Measurements from ENCODE around the gene FIBP. TPM values are rescaled to one million over a fixed set of nuclear protein-coding genes. Genes with fewer than 3 reads are reported as not detected.

Gene FIBP
- total RNA-seq, 1 experiment from 2014 or later: 93.1 TPM

GRCh38 chr11:65879617-65880016 lies 8.7 kb downstream of the FIBP start, which contains the start of gene CTSW:
TSS of gene CTSW (plus strand) at chr11:65879837. CDS start at chr11:65879855, 18 bp downstream.
- H3K27me3 Mint-ChIP-seq (ENCODE audit: low read depth): peaks cover 14% of the 10 kb centered on the region
- no peak for ATAC-seq
- H3K27ac Mint-ChIP-seq: no peak within 1 kb of the TSS
- DNase-seq (ENCODE audit: low spot score): no peak
- H3K36me3 Mint-ChIP-seq: peaks cover 20% of the 10 kb centered on the region
- ChIA-PET POLR2A (interaction anchor here (0.6 to 1.1 kb wide), 2 partner anchors 9 to 10 kb away, joined by 3 read pairs; partner anchors contain the start of gene FIBP), CTCF (interaction anchor here (1.0 to 2.7 kb wide), 6 partner anchors 8 to 143 kb away, joined by 3 to 24 read pairs (median 4); partner anchors contain the start of genes CCDC85B, FIBP and MUS81)
- H3K4me3 Mint-ChIP-seq: no peak within 1 kb of the TSS
- peaks cover 2% of the 10 kb centered on the region for H3K4me1 Mint-ChIP-seq
- TF ChIP-seq ZMAT4 (CRISPR knock-in tag; IDR thresholded peaks at IDR 0.05): no peak
- no peak for TF ChIP-seq ZNF317 (CRISPR knock-in tag; IDR thresholded peaks at IDR 0.05; ENCODE audit: borderline replicate concordance, low read depth)
- TF ChIP-seq NR2C2 (CRISPR knock-in tag; IDR thresholded peaks at IDR 0.05): no peak
- no peak for TF ChIP-seq USF2 (CRISPR knock-in tag; IDR thresholded peaks at IDR 0.05)
- no peak for TF ChIP-seq ATF2 (CRISPR knock-in tag; IDR thresholded peaks at IDR 0.05; ENCODE audit: borderline replicate concordance, low read depth)
- TF ChIP-seq ZSCAN18 (CRISPR knock-in tag; IDR thresholded peaks at IDR 0.05): no peak
- TF ChIP-seq CTCF (IDR thresholded peaks at IDR 0.05): no peak
- no peak for TF ChIP-seq JUN (CRISPR knock-in tag; IDR thresholded peaks at IDR 0.05)
- TF ChIP-seq FOXJ3 (CRISPR knock-in tag; IDR thresholded peaks at IDR 0.05; ENCODE audit: borderline replicate concordance): no peak
- TF ChIP-seq FOXP1 (CRISPR knock-in tag; IDR thresholded peaks at IDR 0.05; ENCODE audit: borderline replicate concordance): no peak
- no peak for TF ChIP-seq PREB (CRISPR knock-in tag; IDR thresholded peaks at IDR 0.05; ENCODE audit: borderline replicate concordance)
- TF ChIP-seq ZNF219 (CRISPR knock-in tag; IDR thresholded peaks at IDR 0.05; ENCODE audit: borderline replicate concordance): no peak
- no peak for TF ChIP-seq KAT7 (CRISPR knock-in tag; IDR thresholded peaks at IDR 0.05; ENCODE audit: borderline replicate concordance)
- TF ChIP-seq ZNF423 (CRISPR knock-in tag; IDR thresholded peaks at IDR 0.05): no peak
- no peak for TF ChIP-seq ZNF281 (CRISPR knock-in tag; IDR thresholded peaks at IDR 0.05)
- TF ChIP-seq ZNF532 (CRISPR knock-in tag; IDR thresholded peaks at IDR 0.05; ENCODE audit: borderline replicate concordance): no peak
- TF ChIP-seq SP1 (CRISPR knock-in tag; conservative IDR thresholded peaks at IDR 0.05): no peak
- no peak for TF ChIP-seq ZNF671 (CRISPR knock-in tag; IDR thresholded peaks at IDR 0.05)
- no peak for TF ChIP-seq ZNF396 (CRISPR knock-in tag; IDR thresholded peaks at IDR 0.05; ENCODE audit: borderline replicate concordance)
- no peaks in the 10 kb centered on the region for H3K9me3 Mint-ChIP-seq
